ENCODE results near the gene WDR73. TPM values are rescaled to one million over a fixed set of nuclear protein-coding genes. Genes with fewer than 3 reads are reported as not detected.

WDR73 gene
- total and polyA plus RNA-seq, 5 donors from 2014 or later = 12.9 to 19.6 (median 19.2) TPM

- Histone ChIP-seq H3K27me3 (ENCODE audit: control insufficient read depth, insufficient read depth, low read length) (no peaks in the 10 kb centered on the region), H3K9me3 (ENCODE audit: control insufficient read depth in 2 of 2, low read length in 2 of 2) (no peaks in the 10 kb centered on the region), H3K27ac (ENCODE audit: insufficient read depth, low read length, poor library complexity, severe bottlenecking) (no peak overlapping the region), H3K4me3 (ENCODE audit: low read depth, low read length) (no peak overlapping the region), H3K36me3 (ENCODE audit: control insufficient read depth, insufficient read depth, low read length) (peaks cover 14% of the 10 kb centered on the region), H3K4me1 (ENCODE audit: control insufficient read depth, insufficient read depth, low read length, poor library complexity, severe bottlenecking) (peaks cover 9% of the 10 kb centered on the region)
- Mint-ChIP-seq H3K4me1 (peaks cover 10 to 39% (median 24%) of the 10 kb centered on the region in 4 donors), H3K27me3 (no peaks in the 10 kb centered on the region), H3K4me3 (peak overlapping the region in 1 of 4 donors; percentile 11), H3K9me3 (no peaks in the 10 kb centered on the region), H3K36me3 (peaks cover 52% of the 10 kb centered on the region), H3K27ac (no peak overlapping the region)
- no peak for DNase-seq
- no peak for ATAC-seq (ENCODE audit: low read depth in 2 of 2)
Observed at GRCh38 chr15:84609818-84610525, 44.1 kb downstream of the WDR73 start.

DNA sequence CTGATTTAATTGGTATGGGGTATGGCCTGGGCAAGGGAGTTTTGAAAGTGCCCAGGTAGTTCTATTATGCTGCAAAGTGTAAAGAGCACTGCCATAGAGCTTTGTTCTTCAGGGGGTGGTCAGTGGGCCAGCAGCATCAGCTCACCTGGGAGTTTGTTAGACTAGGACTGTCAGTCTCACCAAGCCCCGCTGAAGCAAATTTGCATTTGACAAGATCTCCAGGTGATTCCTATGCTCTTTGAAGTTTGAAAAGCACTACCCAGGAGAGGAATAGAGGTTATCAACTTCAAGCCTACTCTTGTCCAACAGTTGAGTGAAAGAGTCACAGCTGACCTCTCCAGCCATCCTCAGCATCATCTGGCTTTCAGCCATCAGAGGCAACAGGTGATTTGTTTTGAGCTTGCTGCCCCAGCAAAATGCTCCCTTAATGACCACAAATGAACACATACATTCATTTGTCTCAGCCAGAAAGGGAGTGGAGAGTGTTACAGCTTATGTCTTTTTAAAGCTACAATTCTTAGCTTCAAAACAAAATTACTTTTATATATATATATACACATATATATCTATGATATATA, 45.3 kb downstream of the WDR73 start:
- Histone ChIP-seq H3K27ac (ENCODE audit: insufficient read depth, low read length, poor library complexity, severe bottlenecking) (no peak overlapping the region), H3K4me3 (ENCODE audit: low read depth, low read length) (no peak overlapping the region), H3K36me3 (ENCODE audit: control insufficient read depth, insufficient read depth, low read length) (peaks cover 14% of the 10 kb centered on the region), H3K27me3 (ENCODE audit: control insufficient read depth, insufficient read depth, low read length) (no peaks in the 10 kb centered on the region), H3K4me1 (ENCODE audit: control insufficient read depth, insufficient read depth, low read length, poor library complexity, severe bottlenecking) (peaks cover 19% of the 10 kb centered on the region), H3K9me3 (ENCODE audit: control insufficient read depth in 2 of 2, low read length in 2 of 2) (no peaks in the 10 kb centered on the region)
- Mint-ChIP-seq H3K4me3 (no peak overlapping the region), H3K27ac (no peak overlapping the region), H3K36me3 (peaks cover 50% of the 10 kb centered on the region), H3K27me3 (no peaks in the 10 kb centered on the region), H3K4me1 (peaks cover 10 to 48% (median 31%) of the 10 kb centered on the region in 4 donors), H3K9me3 (no peaks in the 10 kb centered on the region)
- DNase-seq (no peak), ATAC-seq (ENCODE audit: low read depth in 2 of 2) (no peak)

GRCh38 chr15:84606653-84607120, 47.4 kb downstream of the WDR73 start:
- H3K4me1 Mint-ChIP-seq = peaks cover 11 to 65% (median 37%) of the 10 kb centered on the region in 4 donors
- no peak for ATAC-seq (ENCODE audit: low read depth in 2 of 2)
- no peak for DNase-seq
- no peaks in the 10 kb centered on the region for H3K9me3 Mint-ChIP-seq
- H3K4me3 Mint-ChIP-seq = peak overlapping the region in 2 of 4 donors; percentile 28 to 47
- Histone ChIP-seq H3K27ac (ENCODE audit: insufficient read depth, low read length, poor library complexity, severe bottlenecking) (no peak overlapping the region), H3K36me3 (ENCODE audit: control insufficient read depth, insufficient read depth, low read length) (peaks cover 14% of the 10 kb centered on the region), H3K4me1 (ENCODE audit: control insufficient read depth, insufficient read depth, low read length, poor library complexity, severe bottlenecking) (peaks cover 27% of the 10 kb centered on the region), H3K27me3 (ENCODE audit: control insufficient read depth, insufficient read depth, low read length) (no peaks in the 10 kb centered on the region), H3K9me3 (ENCODE audit: control insufficient read depth in 2 of 2, low read length in 2 of 2) (no peaks in the 10 kb centered on the region), H3K4me3 (ENCODE audit: low read depth, low read length) (no peak overlapping the region)
- peak overlapping the region in 2 of 3 donors; percentile 41 to 62 for H3K27ac Mint-ChIP-seq
- H3K36me3 Mint-ChIP-seq = peaks cover 51% of the 10 kb centered on the region
- no peaks in the 10 kb centered on the region for H3K27me3 Mint-ChIP-seq

GRCh38 chr15:84605554-84605882, 48.6 kb downstream of the WDR73 start:
- no peaks in the 10 kb centered on the region for H3K27me3 Mint-ChIP-seq
- peaks cover 33% of the 10 kb centered on the region for H3K4me1 ChIP-seq (ENCODE audit: control insufficient read depth, insufficient read depth, low read length, poor library complexity, severe bottlenecking)
- H3K36me3 ChIP-seq (ENCODE audit: control insufficient read depth, insufficient read depth, low read length) = peaks cover 14% of the 10 kb centered on the region
- H3K4me1 Mint-ChIP-seq = peaks cover 11 to 73% (median 40%) of the 10 kb centered on the region in 4 donors
- no peaks in the 10 kb centered on the region for H3K9me3 Mint-ChIP-seq
- ATAC-seq (ENCODE audit: low read depth in 2 of 2) = no peak
- H3K27me3 ChIP-seq (ENCODE audit: control insufficient read depth, insufficient read depth, low read length) = no peaks in the 10 kb centered on the region
- H3K27ac ChIP-seq (ENCODE audit: insufficient read depth, low read length, poor library complexity, severe bottlenecking) = peak overlapping the region; percentile 35
- DNase-seq = peak in 1 of 3 donors; percentile 33
- peak overlapping the region in 2 of 3 donors; percentile 93 to 96 for H3K27ac Mint-ChIP-seq
- peak overlapping the region; percentile 37 to 90 (median 78) for H3K4me3 Mint-ChIP-seq
- peaks cover 50% of the 10 kb centered on the region for H3K36me3 Mint-ChIP-seq
- no peaks in the 10 kb centered on the region for H3K9me3 ChIP-seq (ENCODE audit: control insufficient read depth in 2 of 2, low read length in 2 of 2)
- H3K4me3 ChIP-seq (ENCODE audit: low read depth, low read length) = peak overlapping the region; percentile 54

GRCh38 chr15:84604826-84605553, 49.1 kb downstream of the WDR73 start:
- H3K4me1 Mint-ChIP-seq = peaks cover 11 to 77% (median 41%) of the 10 kb centered on the region in 4 donors
- peaks cover 14% of the 10 kb centered on the region for H3K36me3 ChIP-seq (ENCODE audit: control insufficient read depth, insufficient read depth, low read length)
- no peaks in the 10 kb centered on the region for H3K9me3 Mint-ChIP-seq
- ATAC-seq (ENCODE audit: low read depth in 2 of 2) = no peak
- H3K27ac Mint-ChIP-seq = peak overlapping the region in 2 of 3 donors; percentile 93 to 96
- no peaks in the 10 kb centered on the region for H3K9me3 ChIP-seq (ENCODE audit: control insufficient read depth in 2 of 2, low read length in 2 of 2)
- no peaks in the 10 kb centered on the region for H3K27me3 Mint-ChIP-seq
- H3K4me3 Mint-ChIP-seq = peak overlapping the region; percentile 37 to 90 (median 78)
- H3K27me3 ChIP-seq (ENCODE audit: control insufficient read depth, insufficient read depth, low read length) = no peaks in the 10 kb centered on the region
- H3K36me3 Mint-ChIP-seq = peaks cover 48% of the 10 kb centered on the region
- peak overlapping the region; percentile 35 for H3K27ac ChIP-seq (ENCODE audit: insufficient read depth, low read length, poor library complexity, severe bottlenecking)
- peak overlapping the region; percentile 54 for H3K4me3 ChIP-seq (ENCODE audit: low read depth, low read length)
- peaks cover 38% of the 10 kb centered on the region for H3K4me1 ChIP-seq (ENCODE audit: control insufficient read depth, insufficient read depth, low read length, poor library complexity, severe bottlenecking)
- DNase-seq = peak in 1 of 3 donors; percentile 27

- peaks cover 7% of the 10 kb centered on the region for H3K36me3 ChIP-seq (ENCODE audit: control insufficient read depth, insufficient read depth, low read length)
- H3K27ac Mint-ChIP-seq = peak overlapping the region; percentile 36 to 66 (median 58)
- ATAC-seq (ENCODE audit: low read depth in 2 of 2) (no peak), DNase-seq (no peak)
- peaks cover 11 to 88% (median 42%) of the 10 kb centered on the region in 4 donors for H3K4me1 Mint-ChIP-seq
- no peak overlapping the region for H3K27ac ChIP-seq (ENCODE audit: insufficient read depth, low read length, poor library complexity, severe bottlenecking)
- H3K9me3 ChIP-seq (ENCODE audit: control insufficient read depth in 2 of 2, low read length in 2 of 2) = no peaks in the 10 kb centered on the region
- H3K4me3 Mint-ChIP-seq = peak overlapping the region; percentile 52 to 94 (median 68)
- H3K4me1 ChIP-seq (ENCODE audit: control insufficient read depth, insufficient read depth, low read length, poor library complexity, severe bottlenecking) = peaks cover 50% of the 10 kb centered on the region
- no peak overlapping the region for H3K4me3 ChIP-seq (ENCODE audit: low read depth, low read length)
- H3K36me3 Mint-ChIP-seq = peaks cover 40% of the 10 kb centered on the region
- no peaks in the 10 kb centered on the region for H3K27me3 Mint-ChIP-seq
- H3K9me3 Mint-ChIP-seq = no peaks in the 10 kb centered on the region
- no peaks in the 10 kb centered on the region for H3K27me3 ChIP-seq (ENCODE audit: control insufficient read depth, insufficient read depth, low read length)
Observed at GRCh38 chr15:84603630-84604379, 50.3 kb downstream of the WDR73 start.

GRCh38 chr15:84601555-84601838, 52.6 kb downstream of the WDR73 start:
- no peaks in the 10 kb centered on the region for H3K27me3 Mint-ChIP-seq
- Histone ChIP-seq H3K36me3 (ENCODE audit: control insufficient read depth, insufficient read depth, low read length) (peaks cover 2% of the 10 kb centered on the region), H3K27ac (ENCODE audit: insufficient read depth, low read length, poor library complexity, severe bottlenecking) (peak overlapping the region; percentile 61), H3K4me3 (ENCODE audit: low read depth, low read length) (peak overlapping the region; percentile 93), H3K27me3 (ENCODE audit: control insufficient read depth, insufficient read depth, low read length) (no peaks in the 10 kb centered on the region), H3K4me1 (ENCODE audit: control insufficient read depth, insufficient read depth, low read length, poor library complexity, severe bottlenecking) (peaks cover 61% of the 10 kb centered on the region), H3K9me3 (ENCODE audit: control insufficient read depth in 2 of 2, low read length in 2 of 2) (no peaks in the 10 kb centered on the region)
- peaks cover 23% of the 10 kb centered on the region for H3K36me3 Mint-ChIP-seq
- H3K4me3 Mint-ChIP-seq = peak overlapping the region; percentile 94 to 98 (median 96)
- ATAC-seq (ENCODE audit: low read depth in 2 of 2) (no peak), DNase-seq (no peak)
- peak overlapping the region in 2 of 3 donors; percentile 59 to 91 for H3K27ac Mint-ChIP-seq
- peaks cover 14 to 93% (median 55%) of the 10 kb centered on the region in 4 donors for H3K4me1 Mint-ChIP-seq
- no peaks in the 10 kb centered on the region for H3K9me3 Mint-ChIP-seq
